ENCODE results near the gene PPP2R5C.

- TF ChIP-seq CTCF (conservative IDR thresholded peaks at IDR 0.05 in 1 of 2, IDR thresholded peaks at IDR 0.05 in 1 of 2; ENCODE audit: extremely low read depth in 1 of 2, insufficient read depth in 1 of 2, low read depth in 1 of 2, low read length in 2 of 2) (no peak), EZH2 (IDR thresholded peaks at IDR 0.05; ENCODE audit: borderline replicate concordance, low read length) (no peak)
Measured at GRCh38 chr14:101755591-101756324, 5.8 kb upstream of the PPP2R5C start.
